Liver (tissue), 3 donors: Measurements from ENCODE around the gene AOPEP.

ENCODE experiments used
- ATF3 ChIP-seq: IDR thresholded peaks from 2 replicates; pipeline ENCODE4 v1.6.1; 2016; ENCODE audit warnings: antibody characterized with exemption
- CTCF ChIP-seq: fragments of 150-350 bp; IDR thresholded peaks from 2 replicates; pipeline ENCODE4 v1.5.1; 2017; ENCODE audit warnings: improper control_type of control experiment, low read depth, low read length; ENCODE audit not compliant: missing input control
- EGR1 ChIP-seq, 2 donors: IDR thresholded peaks; 2 replicates each; pipeline ENCODE4 v1.6.1; 2016 to 2018; ENCODE audit warnings: antibody characterized with exemption in 2 of 2, low read depth in 2 of 2
- GABPA ChIP-seq, 2 donors: IDR thresholded peaks in 1 of 2; conservative IDR thresholded peaks in 1 of 2; 2 replicates each; pipeline ENCODE4 v1.6.1; 2016; ENCODE audit warnings: antibody characterized with exemption in 2 of 2, mild to moderate bottlenecking in 1 of 2, moderate library complexity in 1 of 2
- MAX ChIP-seq: IDR thresholded peaks from 2 replicates; pipeline ENCODE4 v1.6.1; 2016; ENCODE audit warnings: antibody characterized with exemption
- NR2F2 ChIP-seq: IDR thresholded peaks from 2 replicates; pipeline ENCODE4 v1.6.1; 2016; ENCODE audit warnings: antibody characterized with exemption
- REST ChIP-seq: IDR thresholded peaks from 2 replicates; pipeline ENCODE4 v1.6.1; 2016; ENCODE audit warnings: antibody characterized with exemption, mild to moderate bottlenecking
- RXRA ChIP-seq, 2 donors: IDR thresholded peaks; 2 replicates each; pipeline ENCODE4 v1.6.1; 2017 to 2018; ENCODE audit warnings: antibody characterized with exemption in 2 of 2, mild to moderate bottlenecking in 1 of 2
- SP1 ChIP-seq: IDR thresholded peaks from 2 replicates; pipeline ENCODE4 v1.6.1; 2018; ENCODE audit warnings: antibody characterized with exemption, mild to moderate bottlenecking
- TAF1 ChIP-seq: conservative IDR thresholded peaks from 2 replicates; pipeline ENCODE4 v1.6.1; 2016; ENCODE audit warnings: antibody characterized with exemption, mild to moderate bottlenecking
- YY1 ChIP-seq: IDR thresholded peaks from 2 replicates; pipeline ENCODE4 v1.6.1; 2016; ENCODE audit warnings: antibody characterized with exemption, mild to moderate bottlenecking
- ZBTB33 ChIP-seq: IDR thresholded peaks from 2 replicates; pipeline ENCODE4 v1.6.1; 2016; ENCODE audit warnings: antibody characterized with exemption
- donor health status: healthy.
- donor health status: healthy.

GRCh38 chr9:95071925-95072324, 345.4 kb downstream of the AOPEP start:
- TF ChIP-seq CTCF (no peak), REST (no peak), YY1 (no peak), MAX (no peak), GABPA (IDR thresholded peaks at IDR 0.05 in 1 of 2, conservative IDR thresholded peaks at IDR 0.05 in 1 of 2) (no peak), EGR1 (IDR thresholded peaks at IDR 0.05; ENCODE audit: low read depth in 2 of 2) (no peak), SP1 (no peak), NR2F2 (no peak), ZBTB33 (no peak), TAF1 (no peak), RXRA (IDR thresholded peaks at IDR 0.05) (no peak), ATF3 (no peak)
